Limb (tissue), 2 donors: ENCODE data around the gene TIMP1.

Experiments used
- DNase-seq, 2 donors: peaks; one replicate each; pipeline ENCODE4 v3.0.0-alpha.2; 2016; ENCODE audit errors: extremely low spot score in 2 of 2

The TIMP1 gene

GRCh38 chrX:47633689-47634590, 51.7 kb downstream of the TIMP1 start:
- no peak for DNase-seq

GRCh38 chrX:47634871-47635575, 52.8 kb downstream of the TIMP1 start:
- DNase-seq = no peak
